LNCaP clone FGC (cell line): ENCODE results near the gene BZW2.
A peak's percentile ranks its signal among the peaks of the same experiment; 100 is the strongest.

Source experiments
- DNase-seq: peaks from one replicate; pipeline ENCODE4 v3.0.0-alpha.2; 2011; ENCODE audit warnings: low read depth
- H3K4me3 ChIP-seq: 2 replicates; pipeline ENCODE4 v1.5.1; 2011; ENCODE audit warnings: mild to moderate bottlenecking, low read depth, low read length, control low read depth
- TF ChIP-seq, protein P1 (sequence below): IDR thresholded peaks from 2 replicates; pipeline ENCODE4 v1.5.1; 2012; ENCODE audit warnings: mild to moderate bottlenecking; ENCODE audit not compliant: control insufficient read depth, insufficient read depth; ENCODE audit errors: extremely low read depth

Gene BZW2

DNA sequence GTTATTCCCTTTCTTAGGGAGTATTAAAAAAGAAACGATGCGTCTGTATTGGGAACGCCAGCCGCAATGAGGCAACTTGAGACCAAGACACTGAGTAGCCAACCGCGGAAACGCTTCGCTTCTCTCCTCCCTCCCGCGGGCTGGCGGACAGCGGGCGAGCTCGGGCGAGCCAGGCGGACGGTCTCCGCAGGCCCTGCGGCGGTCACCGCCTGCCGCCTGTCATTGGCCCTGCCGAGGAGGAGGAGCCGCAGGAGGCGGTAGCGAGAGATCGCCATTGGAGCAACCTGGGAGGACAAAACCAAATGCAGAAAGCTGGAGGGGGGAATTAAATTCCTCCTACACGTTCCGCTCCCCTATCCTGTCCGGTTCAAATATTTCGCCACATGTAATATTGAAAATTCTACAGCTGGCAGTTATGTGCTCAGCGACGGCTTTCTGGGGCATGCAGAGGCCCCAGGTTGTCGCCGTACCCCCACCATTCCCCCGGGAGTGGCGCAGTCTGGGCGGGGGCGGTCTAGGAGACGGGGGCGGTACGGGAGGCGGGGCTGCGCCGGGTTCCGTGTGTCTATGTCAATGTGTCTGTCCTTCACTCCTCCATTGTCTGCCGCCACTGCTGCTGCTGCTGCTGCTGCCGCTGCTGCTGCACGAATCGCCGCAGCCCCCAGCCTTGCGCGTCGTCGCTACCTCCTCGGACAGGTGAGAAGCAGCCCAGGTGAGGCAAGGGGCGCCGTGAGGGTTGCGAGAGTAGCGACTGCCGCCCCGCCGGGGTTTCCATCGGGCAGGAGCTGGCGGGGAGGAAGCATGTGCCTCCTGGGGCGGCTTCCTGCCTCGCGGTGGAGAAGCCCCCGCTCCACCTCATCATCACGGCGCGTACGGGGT, at the start of gene BZW2, which contains the start of gene ANKMY2:
Gene BZW2 (plus strand): TSS at position 589 of the 879 bp plus-strand sequence. CDS start 19,263 bp downstream, outside the sequence.
Gene ANKMY2 (minus strand): TSS at position 162 of the 879 bp plus-strand sequence. CDS start 181 bp downstream, outside the sequence.
- peak; percentile 89 for DNase-seq
- TF ChIP-seq, protein P1, sequence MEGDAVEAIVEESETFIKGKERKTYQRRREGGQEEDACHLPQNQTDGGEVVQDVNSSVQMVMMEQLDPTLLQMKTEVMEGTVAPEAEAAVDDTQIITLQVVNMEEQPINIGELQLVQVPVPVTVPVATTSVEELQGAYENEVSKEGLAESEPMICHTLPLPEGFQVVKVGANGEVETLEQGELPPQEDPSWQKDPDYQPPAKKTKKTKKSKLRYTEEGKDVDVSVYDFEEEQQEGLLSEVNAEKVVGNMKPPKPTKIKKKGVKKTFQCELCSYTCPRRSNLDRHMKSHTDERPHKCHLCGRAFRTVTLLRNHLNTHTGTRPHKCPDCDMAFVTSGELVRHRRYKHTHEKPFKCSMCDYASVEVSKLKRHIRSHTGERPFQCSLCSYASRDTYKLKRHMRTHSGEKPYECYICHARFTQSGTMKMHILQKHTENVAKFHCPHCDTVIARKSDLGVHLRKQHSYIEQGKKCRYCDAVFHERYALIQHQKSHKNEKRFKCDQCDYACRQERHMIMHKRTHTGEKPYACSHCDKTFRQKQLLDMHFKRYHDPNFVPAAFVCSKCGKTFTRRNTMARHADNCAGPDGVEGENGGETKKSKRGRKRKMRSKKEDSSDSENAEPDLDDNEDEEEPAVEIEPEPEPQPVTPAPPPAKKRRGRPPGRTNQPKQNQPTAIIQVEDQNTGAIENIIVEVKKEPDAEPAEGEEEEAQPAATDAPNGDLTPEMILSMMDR = no peak
- H3K4me3 ChIP-seq = peak within 1 kb of the TSS; percentile 89

DNA sequence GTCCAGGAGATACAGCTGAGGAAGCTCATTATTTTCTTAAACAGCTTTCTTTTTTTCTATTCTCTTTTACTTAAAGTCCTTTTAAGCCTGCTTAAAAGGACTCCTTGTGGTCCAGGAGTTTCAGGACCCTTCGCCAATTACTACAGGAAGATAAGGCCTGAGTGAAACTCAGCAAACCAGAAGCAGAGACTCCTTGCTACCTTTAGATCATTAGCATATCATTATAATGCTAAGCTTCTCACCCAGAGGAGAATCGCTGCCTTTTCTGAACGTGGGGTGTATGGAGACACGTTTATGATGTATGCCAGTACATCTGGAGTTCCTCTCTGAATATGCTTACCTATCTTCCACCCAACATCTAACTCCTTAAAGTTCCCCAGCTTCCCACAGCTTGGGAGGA, 48.0 kb upstream of the BZW2 start:
- TF ChIP-seq, protein P1 = no peak
- no peak for DNase-seq
- no peak overlapping the region for H3K4me3 ChIP-seq

DNA sequence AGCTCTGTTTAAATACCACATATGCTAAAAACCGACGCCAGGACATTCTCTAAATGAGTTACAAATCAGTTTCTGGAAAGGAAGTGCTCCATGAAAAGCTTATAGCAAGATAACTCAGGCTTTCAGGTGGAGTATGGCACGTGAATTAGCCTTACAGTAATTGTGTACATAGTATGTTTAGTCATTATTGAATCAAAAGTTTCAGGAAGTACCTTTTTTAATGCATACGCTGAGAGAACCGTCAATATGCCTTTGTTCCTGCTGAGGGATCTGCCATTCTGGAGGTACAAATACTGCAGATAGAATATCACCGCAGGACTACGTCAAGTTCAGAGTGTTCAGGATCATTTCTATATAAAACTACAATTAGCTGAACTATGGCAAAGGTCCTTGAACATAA, 46.1 kb upstream of the BZW2 start:
- peak; percentile 54 for DNase-seq
- TF ChIP-seq, protein P1 = no peak
- H3K4me3 ChIP-seq = no peak overlapping the region

GRCh38 chr7:16603633-16604032, 42.3 kb upstream of the BZW2 start:
- no peak overlapping the region for H3K4me3 ChIP-seq

DNA sequence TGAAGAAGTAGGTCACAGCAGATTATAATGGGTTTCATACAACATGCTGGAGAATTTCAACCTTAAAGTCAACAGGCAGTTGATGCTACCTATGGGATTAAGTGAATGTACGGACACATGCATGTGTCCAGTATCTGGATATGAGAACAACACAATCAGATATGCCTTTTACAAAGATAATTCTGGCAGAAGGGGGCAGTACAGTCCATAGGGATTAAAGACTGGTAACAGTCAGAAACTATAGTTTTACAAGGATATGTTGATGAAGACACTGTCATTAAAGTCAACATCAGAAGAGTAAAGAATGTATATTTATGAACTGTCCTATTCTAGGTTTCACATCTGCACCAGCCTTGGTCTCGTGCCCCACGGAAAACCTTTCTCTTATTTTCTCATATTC, 41.9 kb upstream of the BZW2 start:
- TF ChIP-seq, protein P1 = peak; percentile 27
- H3K4me3 ChIP-seq = no peak overlapping the region
- DNase-seq = no peak

More at GRCh38 chr7:16603633-16604032, 42.3 kb upstream of the BZW2 start:
- DNase-seq = no peak
- TF ChIP-seq, protein P1 = no peak

- TF ChIP-seq, protein P1 = no peak
- H3K4me3 ChIP-seq = no peak overlapping the region
- no peak for DNase-seq
Measured at GRCh38 chr7:16606704-16607103, 39.3 kb upstream of the BZW2 start.
